OCI-LY7 (cell line): ENCODE data around the gene COLEC12.

Experiments
- EZH2phosphoT487 ChIP-seq: fragments of 200-600 bp; sonication (generic); IDR thresholded peaks from 2 replicates; pipeline ENCODE4 v1.6.1; 2018; ENCODE audit warnings: low read depth, borderline replicate concordance, mild to moderate bottlenecking, mixed run types, antibody characterized with exemption, low read length, moderate library complexity, mixed read lengths
- TF ChIP-seq, protein P1 (sequence below): fragments of 200-600 bp; sonication (generic); conservative IDR thresholded peaks from 2 replicates; pipeline ENCODE4 v1.5.1; 2014; ENCODE audit warnings: mild to moderate bottlenecking, antibody characterized with exemption, low read length, moderate library complexity, mixed read lengths

DNA sequence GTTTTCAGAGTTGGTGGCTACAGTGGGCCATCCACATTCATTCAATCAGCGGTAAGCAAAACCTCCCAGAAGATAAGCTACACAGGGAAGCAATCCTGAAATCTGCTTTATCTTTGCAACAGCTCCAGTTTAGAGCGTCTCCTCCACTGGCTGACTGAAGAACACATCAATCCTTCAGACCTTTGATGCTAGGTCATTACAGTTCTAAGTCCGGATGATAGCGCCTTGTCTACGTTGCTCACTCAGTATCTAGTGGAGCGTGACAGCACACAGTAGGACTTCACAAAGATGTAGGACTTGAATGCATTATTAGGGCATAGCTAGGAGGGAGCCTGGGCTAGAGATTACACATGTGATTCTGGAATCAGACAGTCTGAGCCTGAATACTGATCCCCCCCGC lies 5.0 kb downstream of the COLEC12 start:
- TF ChIP-seq, protein P1, sequence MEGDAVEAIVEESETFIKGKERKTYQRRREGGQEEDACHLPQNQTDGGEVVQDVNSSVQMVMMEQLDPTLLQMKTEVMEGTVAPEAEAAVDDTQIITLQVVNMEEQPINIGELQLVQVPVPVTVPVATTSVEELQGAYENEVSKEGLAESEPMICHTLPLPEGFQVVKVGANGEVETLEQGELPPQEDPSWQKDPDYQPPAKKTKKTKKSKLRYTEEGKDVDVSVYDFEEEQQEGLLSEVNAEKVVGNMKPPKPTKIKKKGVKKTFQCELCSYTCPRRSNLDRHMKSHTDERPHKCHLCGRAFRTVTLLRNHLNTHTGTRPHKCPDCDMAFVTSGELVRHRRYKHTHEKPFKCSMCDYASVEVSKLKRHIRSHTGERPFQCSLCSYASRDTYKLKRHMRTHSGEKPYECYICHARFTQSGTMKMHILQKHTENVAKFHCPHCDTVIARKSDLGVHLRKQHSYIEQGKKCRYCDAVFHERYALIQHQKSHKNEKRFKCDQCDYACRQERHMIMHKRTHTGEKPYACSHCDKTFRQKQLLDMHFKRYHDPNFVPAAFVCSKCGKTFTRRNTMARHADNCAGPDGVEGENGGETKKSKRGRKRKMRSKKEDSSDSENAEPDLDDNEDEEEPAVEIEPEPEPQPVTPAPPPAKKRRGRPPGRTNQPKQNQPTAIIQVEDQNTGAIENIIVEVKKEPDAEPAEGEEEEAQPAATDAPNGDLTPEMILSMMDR, result no peak
- TF ChIP-seq EZH2phosphoT487, result no peak
